ENCODE results near the gene MEN1.
A peak's percentile ranks its signal among the peaks of the same experiment; 100 is the strongest.

MEN1 gene

GRCh38 chr11:64814712-64815187 is 4.4 kb upstream of the MEN1 start:
- DNase-seq (ENCODE audit: low read depth in 1 of 2, low spot score in 1 of 2): no peak
- in situ Hi-C loops (cut with HindIII; ENCODE audit: low pct_unique_long_range_greater_than_20kb, low sequenced_read_pairs): no loop called here
- no peak for TF ChIP-seq JUND (IDR thresholded peaks at IDR 0.05; ENCODE audit: low read depth)

- DNase-seq (ENCODE audit: low read depth in 1 of 2, low spot score in 1 of 2): no peak
- no peak for TF ChIP-seq JUND (IDR thresholded peaks at IDR 0.05; ENCODE audit: low read depth)
- in situ Hi-C loops (cut with HindIII; ENCODE audit: low pct_unique_long_range_greater_than_20kb, low sequenced_read_pairs): no loop called here
Measured at GRCh38 chr11:64813826-64814225, 3.5 kb upstream of the MEN1 start.

- in situ Hi-C loops (cut with HindIII; ENCODE audit: low pct_unique_long_range_greater_than_20kb, low sequenced_read_pairs): no loop called here
- DNase-seq (ENCODE audit: low read depth in 1 of 2, low spot score in 1 of 2): peak in 1 of 2 experiments; percentile 73
- TF ChIP-seq JUND (IDR thresholded peaks at IDR 0.05; ENCODE audit: low read depth): no peak
Measured at GRCh38 chr11:64810891-64811272, 531 bp upstream of the MEN1 start.

- peak; percentile 75 to 85 for DNase-seq (ENCODE audit: low read depth in 1 of 2, low spot score in 1 of 2)
- TF ChIP-seq JUND (IDR thresholded peaks at IDR 0.05; ENCODE audit: low read depth): no peak
- in situ Hi-C loops (cut with HindIII; ENCODE audit: low pct_unique_long_range_greater_than_20kb, low sequenced_read_pairs): no loop called here
Measured at GRCh38 chr11:64809781-64810241, 540 bp downstream of the MEN1 start.

GRCh38 chr11:64805481-64805880 is 4.9 kb downstream of the MEN1 start:
- TF ChIP-seq JUND (IDR thresholded peaks at IDR 0.05; ENCODE audit: low read depth): no peak
- no peak for DNase-seq (ENCODE audit: low read depth in 1 of 2, low spot score in 1 of 2)
- in situ Hi-C loops (cut with HindIII; ENCODE audit: low pct_unique_long_range_greater_than_20kb, low sequenced_read_pairs): no loop called here

GRCh38 chr11:64804346-64805210 is 5.8 kb downstream of the MEN1 start:
- no peak for TF ChIP-seq JUND (IDR thresholded peaks at IDR 0.05; ENCODE audit: low read depth)
- in situ Hi-C loops (cut with HindIII; ENCODE audit: low pct_unique_long_range_greater_than_20kb, low sequenced_read_pairs): no loop called here
- no peak for DNase-seq (ENCODE audit: low read depth in 1 of 2, low spot score in 1 of 2)

- peak in 1 of 2 experiments; percentile 64 for DNase-seq (ENCODE audit: low read depth in 1 of 2, low spot score in 1 of 2)
- in situ Hi-C loops (cut with HindIII; ENCODE audit: low pct_unique_long_range_greater_than_20kb, low sequenced_read_pairs): no loop called here
- TF ChIP-seq JUND (IDR thresholded peaks at IDR 0.05; ENCODE audit: low read depth): no peak
Measured at GRCh38 chr11:64803846-64804345, 6.5 kb downstream of the MEN1 start.

- in situ Hi-C loops (cut with HindIII; ENCODE audit: low pct_unique_long_range_greater_than_20kb, low sequenced_read_pairs): no loop called here
- no peak for TF ChIP-seq JUND (IDR thresholded peaks at IDR 0.05; ENCODE audit: low read depth)
- DNase-seq (ENCODE audit: low read depth in 1 of 2, low spot score in 1 of 2): peak; percentile 93 to 95
Measured at GRCh38 chr11:64803158-64803845, 7.0 kb downstream of the MEN1 start, which contains the start of gene MAP4K2. TSS of gene MAP4K2 (minus strand) at chr11:64803214. CDS start at chr11:64803149, 65 bp downstream.

- in situ Hi-C loops (cut with HindIII; ENCODE audit: low pct_unique_long_range_greater_than_20kb, low sequenced_read_pairs): no loop called here
- DNase-seq (ENCODE audit: low read depth in 1 of 2, low spot score in 1 of 2): no peak
- TF ChIP-seq JUND (IDR thresholded peaks at IDR 0.05; ENCODE audit: low read depth): no peak
Measured at GRCh38 chr11:64802370-64803157, 7.8 kb downstream of the MEN1 start.

- in situ Hi-C loops (cut with HindIII; ENCODE audit: low pct_unique_long_range_greater_than_20kb, low sequenced_read_pairs): no loop called here
- DNase-seq (ENCODE audit: low read depth in 1 of 2, low spot score in 1 of 2): no peak
- TF ChIP-seq JUND (IDR thresholded peaks at IDR 0.05; ENCODE audit: low read depth): no peak
Measured at GRCh38 chr11:64801561-64802369, 8.6 kb downstream of the MEN1 start.

GRCh38 chr11:64801158-64801464 is 9.2 kb downstream of the MEN1 start:
- no peak for TF ChIP-seq JUND (IDR thresholded peaks at IDR 0.05; ENCODE audit: low read depth)
- in situ Hi-C loops (cut with HindIII; ENCODE audit: low pct_unique_long_range_greater_than_20kb, low sequenced_read_pairs): no loop called here
- no peak for DNase-seq (ENCODE audit: low read depth in 1 of 2, low spot score in 1 of 2)
